HG03571 (cell line): Measurements from ENCODE around the gene TRMT1.

Experiments
- ATAC-seq: cut with Tn5 transposase; IDR thresholded peaks from one replicate; pipeline ENCODE4 v1.9.1; 2021; ENCODE audit not compliant: unreplicated experiment

Gene TRMT1

GRCh38 chr19:13127051-13127450 is 10.5 kb upstream of the TRMT1 start:
- no peak for ATAC-seq

GRCh38 chr19:13122980-13123957 is 6.7 kb upstream of the TRMT1 start:
- ATAC-seq: no peak

GRCh38 chr19:13122275-13122878 is 5.8 kb upstream of the TRMT1 start:
- ATAC-seq: no peak

GRCh38 chr19:13121551-13122274 is 5.2 kb upstream of the TRMT1 start:
- no peak for ATAC-seq

- ATAC-seq: no peak
Measured at GRCh38 chr19:13120817-13121216, 4.3 kb upstream of the TRMT1 start.

GRCh38 chr19:13120031-13120430 is 3.5 kb upstream of the TRMT1 start:
- ATAC-seq: no peak

GRCh38 chr19:13119627-13120026 is 3.1 kb upstream of the TRMT1 start:
- ATAC-seq: no peak

- ATAC-seq: no peak
Measured at GRCh38 chr19:13118424-13119193, 2.1 kb upstream of the TRMT1 start.

- ATAC-seq: no peak
Measured at GRCh38 chr19:13117772-13118423, 1.4 kb upstream of the TRMT1 start, which contains the start of gene NACC1. TSS of gene NACC1 (plus strand) at chr19:13118264. CDS start at chr19:13135208, 16,944 bp downstream.

- no peak for ATAC-seq
Measured at GRCh38 chr19:13117176-13117771, 734 bp upstream of the TRMT1 start.

- ATAC-seq: no peak
Measured at GRCh38 chr19:13115936-13116281, 631 bp downstream of the TRMT1 start.

GRCh38 chr19:13112555-13112954 is 4.0 kb downstream of the TRMT1 start:
- no peak for ATAC-seq

GRCh38 chr19:13110099-13110610 is 6.4 kb downstream of the TRMT1 start:
- ATAC-seq: no peak

GRCh38 chr19:13109361-13110098 is 7.0 kb downstream of the TRMT1 start:
- no peak for ATAC-seq

- no peak for ATAC-seq
Measured at GRCh38 chr19:13104848-13105711, 11.5 kb downstream of the TRMT1 start.

- peak; percentile 28 for ATAC-seq
Measured at GRCh38 chr19:13104360-13104847, 12.1 kb downstream of the TRMT1 start.

GRCh38 chr19:13103581-13104359 is 12.8 kb downstream of the TRMT1 start:
- ATAC-seq: no peak
